Esophagus squamous epithelium (tissue), 4 donors: ENCODE measurements around the gene PARVA.

Experiments used
- POLR2A ChIP-seq, 4 donors: fragments of 450-650 bp; IDR thresholded peaks; one replicate each; pipeline ENCODE4 v1.6.1; 2017; ENCODE audit warnings: antibody characterized with exemption in 4 of 4, mild to moderate bottlenecking in 4 of 4, moderate library complexity in 3 of 4
- TF ChIP-seq, protein P1 (sequence below), 6 experiments: fragments of 450-650 bp in 4 of 6; fragments of 200-600 bp in 2 of 6; sonication (generic) in 2 of 6; IDR thresholded peaks; one replicate each; pipeline ENCODE4 v1.5.1; 2016 to 2019; ENCODE audit warnings: antibody characterized with exemption in 6 of 6, mild to moderate bottlenecking in 4 of 6, moderate library complexity in 4 of 6

DNA sequence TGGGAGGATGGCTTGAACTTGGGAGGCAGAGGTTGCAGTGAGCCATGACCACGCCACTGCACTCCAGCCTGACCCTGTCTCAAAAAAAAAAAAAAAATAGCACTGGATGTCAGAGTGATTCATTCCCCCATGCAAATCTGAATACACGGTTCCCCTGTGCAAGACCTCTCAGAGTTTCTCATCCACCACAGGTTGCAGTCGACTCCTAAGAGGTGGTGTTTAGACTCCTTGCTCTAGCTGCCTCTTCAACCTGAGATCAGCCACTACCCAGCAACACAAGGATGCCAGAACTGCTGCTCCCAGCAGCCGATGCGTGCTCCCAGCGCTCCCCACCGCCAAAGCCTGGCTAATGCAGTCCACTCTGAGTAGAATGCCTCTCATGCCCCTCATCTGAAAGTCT lies 97.5 kb downstream of the PARVA start:
- TF ChIP-seq, protein P1, sequence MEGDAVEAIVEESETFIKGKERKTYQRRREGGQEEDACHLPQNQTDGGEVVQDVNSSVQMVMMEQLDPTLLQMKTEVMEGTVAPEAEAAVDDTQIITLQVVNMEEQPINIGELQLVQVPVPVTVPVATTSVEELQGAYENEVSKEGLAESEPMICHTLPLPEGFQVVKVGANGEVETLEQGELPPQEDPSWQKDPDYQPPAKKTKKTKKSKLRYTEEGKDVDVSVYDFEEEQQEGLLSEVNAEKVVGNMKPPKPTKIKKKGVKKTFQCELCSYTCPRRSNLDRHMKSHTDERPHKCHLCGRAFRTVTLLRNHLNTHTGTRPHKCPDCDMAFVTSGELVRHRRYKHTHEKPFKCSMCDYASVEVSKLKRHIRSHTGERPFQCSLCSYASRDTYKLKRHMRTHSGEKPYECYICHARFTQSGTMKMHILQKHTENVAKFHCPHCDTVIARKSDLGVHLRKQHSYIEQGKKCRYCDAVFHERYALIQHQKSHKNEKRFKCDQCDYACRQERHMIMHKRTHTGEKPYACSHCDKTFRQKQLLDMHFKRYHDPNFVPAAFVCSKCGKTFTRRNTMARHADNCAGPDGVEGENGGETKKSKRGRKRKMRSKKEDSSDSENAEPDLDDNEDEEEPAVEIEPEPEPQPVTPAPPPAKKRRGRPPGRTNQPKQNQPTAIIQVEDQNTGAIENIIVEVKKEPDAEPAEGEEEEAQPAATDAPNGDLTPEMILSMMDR (IDR thresholded peaks at IDR 0.05) = no peak
- no peak for TF ChIP-seq POLR2A (IDR thresholded peaks at IDR 0.05)
